Transverse colon (tissue), 4 donors: Measurements from ENCODE around the gene CIPC. TPM values are rescaled to one million over a fixed set of nuclear protein-coding genes. Genes with fewer than 3 reads are reported as not detected.

Source experiments
- DNase-seq: peaks from one replicate; pipeline ENCODE4 v3.0.0-alpha.2; 2019
- H3K27ac ChIP-seq, 4 donors: fragments of 200-600 bp; sonication (generic); 2 replicates each; pipeline ENCODE4 v1.5.1; 2016 to 2018; ENCODE audit warnings: inconsistent platforms in 4 of 4
- H3K27me3 ChIP-seq: fragments of 200-600 bp; sonication (generic); 2 replicates; pipeline ENCODE4 v1.5.1; 2017; ENCODE audit warnings: inconsistent platforms
- H3K36me3 ChIP-seq, 4 donors: fragments of 200-600 bp; sonication (generic); 2 replicates each; pipeline ENCODE4 v1.5.1; 2017 to 2019; ENCODE audit warnings: inconsistent platforms in 4 of 4
- H3K4me1 ChIP-seq, 4 donors: fragments of 200-600 bp; sonication (generic); 2 replicates each; pipeline ENCODE4 v1.5.1; 2017 to 2020; ENCODE audit warnings: inconsistent platforms in 4 of 4
- H3K4me3 ChIP-seq, 4 donors: fragments of 200-600 bp; sonication (generic); 1 replicate in 1 of 4; 2 replicates in 3 of 4; pipeline versions ENCODE4 v1.5.1 to v1.6.1; 2017 to 2019; ENCODE audit warnings: inconsistent platforms in 4 of 4
- H3K9me3 ChIP-seq, 2 donors: fragments of 200-600 bp; sonication (generic); 2 replicates each; pipeline ENCODE4 v1.5.1; 2017 to 2019; ENCODE audit warnings: inconsistent platforms in 2 of 2
- EP300 ChIP-seq: sonication (generic); formaldehyde crosslinking; IDR thresholded peaks from one replicate; pipeline ENCODE4 v1.6.1; 2017; ENCODE audit warnings: antibody characterized with exemption, low read depth
- POLR2A ChIP-seq: fragments of 450-650 bp; IDR thresholded peaks from one replicate; pipeline ENCODE4 v1.6.1; 2016; ENCODE audit warnings: antibody characterized with exemption, mild to moderate bottlenecking, moderate library complexity
- POLR2AphosphoS5 ChIP-seq, 3 donors: sonication (generic); formaldehyde crosslinking; IDR thresholded peaks; one replicate each; pipeline ENCODE4 v1.6.1; 2016; ENCODE audit warnings: antibody characterized with exemption in 3 of 3
- WGBS, 2 donors: methylation state at CpG; one replicate each; pipeline ENCODE4 v1.1.5; 2018; ENCODE audit warnings: low coverage in 1 of 2; 5-methylcytosine and 5-hydroxymethylcytosine counted together
- in situ Hi-C, 4 donors: fragments of 200-750 bp; cut with MboI; loops; one replicate each; pipeline versions ENCODE4 v1.15.0 to v1.15.1; 2017; ENCODE audit warnings: low sequenced_read_pairs in 3 of 4, low pct_ligation_motif_present in 1 of 4, low pct_unique_long_range_greater_than_20kb in 1 of 4
- intact Hi-C: fragments of 100-400 bp; cut with DNase I; formaldehyde crosslinking; loops from one replicate; pipeline ENCODE4 v1.15.1; 2023; ENCODE audit warnings: low total_unique reads
- total RNA-seq, 4 donors: library from RNA; depleted of rRNA; stranded (reverse); fragments of >200 nt; gene quantifications; one replicate each; pipeline ENCODE4 v1.1.0, GENCODE V29; 2016
- TF ChIP-seq, protein P1 (sequence below), 5 experiments: fragments of 200-600 bp in 3 of 5; fragments of 450-650 bp in 2 of 5; sonication (generic) in 3 of 5; IDR thresholded peaks; 1 replicate in 2 of 5; 2 replicates in 3 of 5; pipeline ENCODE4 v1.5.1; 2016 to 2017; ENCODE audit warnings: antibody characterized with exemption in 5 of 5, inconsistent platforms in 3 of 5, mild to moderate bottlenecking in 2 of 5, moderate library complexity in 1 of 5

Gene CIPC
- total RNA-seq, 4 donors from 2014 or later = 30.8 to 97.1 (median 67.8) TPM

GRCh38 chr14:77098529-77099353, 683 bp downstream of the CIPC start:
- intact Hi-C loops = no loop called here
- peak overlapping the region; percentile 75 to 92 (median 84) for H3K4me3 ChIP-seq
- H3K27me3 ChIP-seq = no peaks in the 10 kb centered on the region
- H3K27ac ChIP-seq = peak overlapping the region; percentile 95 to 98 (median 98)
- no peaks in the 10 kb centered on the region for H3K36me3 ChIP-seq
- peak in 1 of 3 donors; percentile 37 for TF ChIP-seq POLR2AphosphoS5 (IDR thresholded peaks at IDR 0.05)
- TF ChIP-seq, protein P1, sequence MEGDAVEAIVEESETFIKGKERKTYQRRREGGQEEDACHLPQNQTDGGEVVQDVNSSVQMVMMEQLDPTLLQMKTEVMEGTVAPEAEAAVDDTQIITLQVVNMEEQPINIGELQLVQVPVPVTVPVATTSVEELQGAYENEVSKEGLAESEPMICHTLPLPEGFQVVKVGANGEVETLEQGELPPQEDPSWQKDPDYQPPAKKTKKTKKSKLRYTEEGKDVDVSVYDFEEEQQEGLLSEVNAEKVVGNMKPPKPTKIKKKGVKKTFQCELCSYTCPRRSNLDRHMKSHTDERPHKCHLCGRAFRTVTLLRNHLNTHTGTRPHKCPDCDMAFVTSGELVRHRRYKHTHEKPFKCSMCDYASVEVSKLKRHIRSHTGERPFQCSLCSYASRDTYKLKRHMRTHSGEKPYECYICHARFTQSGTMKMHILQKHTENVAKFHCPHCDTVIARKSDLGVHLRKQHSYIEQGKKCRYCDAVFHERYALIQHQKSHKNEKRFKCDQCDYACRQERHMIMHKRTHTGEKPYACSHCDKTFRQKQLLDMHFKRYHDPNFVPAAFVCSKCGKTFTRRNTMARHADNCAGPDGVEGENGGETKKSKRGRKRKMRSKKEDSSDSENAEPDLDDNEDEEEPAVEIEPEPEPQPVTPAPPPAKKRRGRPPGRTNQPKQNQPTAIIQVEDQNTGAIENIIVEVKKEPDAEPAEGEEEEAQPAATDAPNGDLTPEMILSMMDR (IDR thresholded peaks at IDR 0.05) = no peak
- DNase-seq = peak; percentile 59
- H3K4me1 ChIP-seq = peaks cover 26 to 70% (median 58%) of the 10 kb centered on the region in 4 donors
- H3K9me3 ChIP-seq = no peaks in the 10 kb centered on the region
- WGBS, 2 donors = 3 to 9% methylated on average over 6 to 22 of the region's 23 CpGs
- in situ Hi-C loops = no loop called here

- Histone ChIP-seq H3K4me3 (peak overlapping the region in 3 of 4 donors; percentile 75 to 92 (median 85)), H3K4me1 (peaks cover 29 to 78% (median 64%) of the 10 kb centered on the region in 4 donors), H3K36me3 (no peaks in the 10 kb centered on the region), H3K27ac (peak overlapping the region; percentile 95 to 98 (median 98)), H3K9me3 (no peaks in the 10 kb centered on the region), H3K27me3 (no peaks in the 10 kb centered on the region)
- TF ChIP-seq, protein P1 (IDR thresholded peaks at IDR 0.05) = no peak
- no peak for TF ChIP-seq POLR2A
- peak in 2 of 3 donors; percentile 54 to 69 for TF ChIP-seq POLR2AphosphoS5 (IDR thresholded peaks at IDR 0.05)
- TF ChIP-seq EP300 = no peak
- intact Hi-C loops (no loop called here), in situ Hi-C loops (no loop called here)
- WGBS, 2 donors = 23 to 33% methylated on average over 6 to 7 of the region's 7 CpGs
- no peak for DNase-seq
These were observed 1.5 kb downstream of the CIPC start for GRCh38 chr14:77099425-77100167.

DNA sequence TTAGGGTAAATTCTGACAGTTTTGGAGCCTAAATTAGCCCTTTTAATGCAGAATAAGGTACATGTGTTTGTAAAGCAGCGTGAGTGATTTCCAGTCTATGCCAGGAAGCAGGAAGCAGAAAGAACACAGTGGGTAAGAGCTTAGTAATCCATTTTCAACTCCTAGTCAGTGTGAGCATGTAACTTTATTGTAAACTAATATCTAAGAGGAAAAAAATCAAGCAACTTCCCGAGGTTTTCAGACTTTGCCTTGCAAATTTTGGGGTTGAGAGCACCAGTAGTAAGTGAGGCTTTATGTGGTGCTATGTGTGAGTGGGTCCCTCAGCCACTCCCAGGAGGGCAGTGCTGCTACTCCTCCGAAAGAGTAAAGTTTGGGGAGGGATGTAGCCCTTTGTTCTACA, 2.9 kb downstream of the CIPC start:
- in situ Hi-C loops = no loop called here
- Histone ChIP-seq H3K27me3 (no peaks in the 10 kb centered on the region), H3K4me3 (peak overlapping the region in 1 of 4 donors; percentile 6), H3K4me1 (peaks cover 34 to 86% (median 71%) of the 10 kb centered on the region in 4 donors), H3K36me3 (peaks cover 0 to 2% (median 0%) of the 10 kb centered on the region in 4 donors), H3K9me3 (no peaks in the 10 kb centered on the region), H3K27ac (peak overlapping the region; percentile 95 to 98 (median 98))
- intact Hi-C loops = no loop called here
- TF ChIP-seq EP300 (no peak), POLR2AphosphoS5 (IDR thresholded peaks at IDR 0.05) (no peak), POLR2A (no peak)
- TF ChIP-seq, protein P1 (IDR thresholded peaks at IDR 0.05) = no peak
- DNase-seq = no peak
- 40 to 49% methylated on average over 1 to 3 of the region's 3 CpGs for WGBS, 2 donors

GRCh38 chr14:77102154-77102553, 4.1 kb downstream of the CIPC start:
- no peaks in the 10 kb centered on the region for H3K27me3 ChIP-seq
- 23 to 26% methylated on average over 3 to 4 of the region's 4 CpGs for WGBS, 2 donors
- H3K4me1 ChIP-seq = peaks cover 28 to 77% (median 64%) of the 10 kb centered on the region in 4 donors
- H3K27ac ChIP-seq = peak overlapping the region; percentile 95 to 98 (median 98)
- DNase-seq = peak; percentile 55
- peaks cover 0 to 12% (median 3%) of the 10 kb centered on the region in 4 donors for H3K36me3 ChIP-seq
- no peaks in the 10 kb centered on the region for H3K9me3 ChIP-seq
- in situ Hi-C loops (no loop called here), intact Hi-C loops (no loop called here)
- no peak overlapping the region for H3K4me3 ChIP-seq
- TF ChIP-seq POLR2A (no peak), POLR2AphosphoS5 (IDR thresholded peaks at IDR 0.05) (peak in 2 of 3 donors; percentile 9 to 60), EP300 (no peak)
- TF ChIP-seq, protein P1 (IDR thresholded peaks at IDR 0.05) = no peak
